Liver (tissue), 9 donors: ENCODE results near the gene KCP. TPM values are rescaled to one million over a fixed set of nuclear protein-coding genes. Genes with fewer than 3 reads are reported as not detected.

ENCODE experiments used
- DNase-seq: peaks from one replicate; pipeline ENCODE4 v3.0.0-alpha.2; 2017; ENCODE audit warnings: low spot score
- H3K27ac ChIP-seq, 2 donors: one replicate each; pipeline ENCODE4 v1.7.0; 2013; ENCODE audit warnings: inconsistent platforms in 2 of 2, low read length in 2 of 2, control low read depth in 1 of 2, low read depth in 1 of 2, mild to moderate bottlenecking in 1 of 2
- H3K27me3 ChIP-seq, 4 donors: one replicate each; pipeline versions ENCODE4 v1.6.1 to v1.7.0; 2013; ENCODE audit warnings: low read length in 3 of 4, inconsistent platforms in 1 of 4, mild to moderate bottlenecking in 1 of 4, moderate library complexity in 1 of 4; ENCODE audit not compliant: control insufficient read depth in 4 of 4, insufficient read depth in 4 of 4
- H3K36me3 ChIP-seq, 4 donors: one replicate each; pipeline versions ENCODE4 v1.6.1 to v1.7.0; 2013; ENCODE audit warnings: low read length in 3 of 4, mild to moderate bottlenecking in 3 of 4, low read depth in 1 of 4, moderate library complexity in 1 of 4; ENCODE audit not compliant: control insufficient read depth in 4 of 4, insufficient read depth in 3 of 4
- H3K4me1 ChIP-seq, 4 donors: one replicate each; pipeline versions ENCODE4 v1.6.1 to v1.7.0; 2013; ENCODE audit warnings: low read length in 3 of 4, mild to moderate bottlenecking in 3 of 4, moderate library complexity in 1 of 4; ENCODE audit not compliant: control insufficient read depth in 4 of 4, insufficient read depth in 4 of 4
- H3K4me3 ChIP-seq, 3 donors: one replicate each; pipeline versions ENCODE4 v1.6.1 to v1.7.0; 2013; ENCODE audit warnings: low read length in 3 of 3, control low read depth in 1 of 3, low read depth in 1 of 3, mild to moderate bottlenecking in 1 of 3
- H3K9ac ChIP-seq, 2 donors: one replicate each; pipeline ENCODE4 v1.7.0; 2013; ENCODE audit warnings: low read length in 2 of 2, mild to moderate bottlenecking in 2 of 2, moderate library complexity in 2 of 2, control low read depth in 1 of 2, low read depth in 1 of 2
- H3K9me3 ChIP-seq, 4 donors: one replicate each; pipeline versions ENCODE4 v1.6.1 to v1.7.0; 2013; ENCODE audit warnings: low read length in 3 of 4; ENCODE audit not compliant: control insufficient read depth in 4 of 4
- FOXA1 ChIP-seq: IDR thresholded peaks from 2 replicates; pipeline ENCODE4 v1.6.1; 2016; ENCODE audit warnings: antibody characterized with exemption
- GABPA ChIP-seq, 2 donors: IDR thresholded peaks in 1 of 2; conservative IDR thresholded peaks in 1 of 2; 2 replicates each; pipeline ENCODE4 v1.6.1; 2016; ENCODE audit warnings: antibody characterized with exemption in 2 of 2, mild to moderate bottlenecking in 1 of 2, moderate library complexity in 1 of 2
- HNF4G ChIP-seq: IDR thresholded peaks from 2 replicates; pipeline ENCODE4 v1.6.1; 2016; ENCODE audit warnings: antibody characterized with exemption
- JUND ChIP-seq, 2 donors: IDR thresholded peaks; 2 replicates each; pipeline ENCODE4 v1.6.1; 2016; ENCODE audit warnings: antibody characterized with exemption in 2 of 2
- NR2F2 ChIP-seq: IDR thresholded peaks from 2 replicates; pipeline ENCODE4 v1.6.1; 2016; ENCODE audit warnings: antibody characterized with exemption
- RAD21 ChIP-seq, 2 donors: IDR thresholded peaks; 2 replicates each; pipeline ENCODE4 v1.6.1; 2016; ENCODE audit warnings: antibody characterized with exemption in 2 of 2, mild to moderate bottlenecking in 2 of 2
- WGBS: extraction: QIAGEN DNeasy Blood & Tissue Kit; methylation state at CpG from one replicate; pipeline ENCODE4 v1.1.7; 2013; 5-methylcytosine and 5-hydroxymethylcytosine counted together
- polyA plus RNA-seq, 2 donors: library from polyadenylated mRNA; stranded (reverse) in 1 of 2; unstranded in 1 of 2; fragments of 200-250 nt in 1 of 2; fragments of >200 nt in 1 of 2; fragmentation: Nextera tagmentation in 1 of 2; extraction: Ambion mirVana in 1 of 2; gene quantifications; one replicate each; pipeline versions ENCODE4 v1.2.1 to v1.2.3, GENCODE V29; 2013 to 2015
- total RNA-seq, 2 donors: library from RNA; depleted of rRNA; stranded (reverse); fragments of >200 nt; gene quantifications; one replicate each; pipeline ENCODE4 v1.2.3, GENCODE V29; 2014
- TF ChIP-seq, protein P1 (sequence below): IDR thresholded peaks from 2 replicates; pipeline ENCODE4 v1.6.1; 2016; ENCODE audit warnings: antibody characterized with exemption
- TF ChIP-seq, protein P2 (sequence below): IDR thresholded peaks from 2 replicates; pipeline ENCODE4 v1.6.1; 2016; ENCODE audit warnings: antibody characterized with exemption, mild to moderate bottlenecking
- TF ChIP-seq, protein P3 (sequence below): IDR thresholded peaks from 2 replicates; pipeline ENCODE4 v1.6.1; 2016; ENCODE audit warnings: antibody characterized with exemption
- donor health status: healthy.
- donor health status: healthy.
- donor health status: healthy.
- donor health status: healthy.
- donor health status: healthy.

The KCP gene
- total and polyA plus RNA-seq, 4 donors: 0.02 to 0.08 (median 0.05) TPM; not detected in 1

DNA sequence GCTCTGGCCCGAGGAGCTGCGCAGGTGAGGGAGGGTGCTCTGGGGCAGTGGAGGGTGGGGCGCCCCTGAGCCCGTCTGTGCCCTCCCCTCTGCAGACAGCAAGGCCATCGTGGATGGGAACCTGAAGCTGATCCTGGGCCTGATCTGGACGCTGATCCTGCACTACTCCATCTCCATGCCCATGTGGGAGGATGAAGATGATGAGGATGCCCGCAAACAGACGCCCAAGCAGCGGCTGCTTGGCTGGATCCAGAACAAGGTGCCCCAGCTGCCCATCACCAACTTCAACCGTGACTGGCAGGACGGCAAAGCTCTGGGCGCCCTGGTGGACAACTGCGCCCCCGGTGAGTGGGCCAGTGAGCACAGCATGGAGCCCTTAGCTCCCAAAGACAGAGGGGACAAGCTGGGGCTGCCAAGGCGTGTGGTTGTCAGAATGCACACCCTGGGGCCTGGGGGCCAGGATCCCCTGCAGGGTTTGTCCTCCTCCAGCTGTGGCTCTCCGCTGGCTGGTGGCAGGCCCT, 75.2 kb downstream of the KCP start:
- 92% methylated on average over 16 of the region's 16 CpGs for WGBS
- Histone ChIP-seq H3K4me1 (peaks cover 2 to 6% (median 3%) of the 10 kb centered on the region in 4 donors), H3K9me3 (no peaks in the 10 kb centered on the region), H3K4me3 (no peak overlapping the region), H3K9ac (no peak overlapping the region), H3K27ac (no peak overlapping the region), H3K27me3 (no peaks in the 10 kb centered on the region), H3K36me3 (no peaks in the 10 kb centered on the region)
- TF ChIP-seq, protein P1, sequence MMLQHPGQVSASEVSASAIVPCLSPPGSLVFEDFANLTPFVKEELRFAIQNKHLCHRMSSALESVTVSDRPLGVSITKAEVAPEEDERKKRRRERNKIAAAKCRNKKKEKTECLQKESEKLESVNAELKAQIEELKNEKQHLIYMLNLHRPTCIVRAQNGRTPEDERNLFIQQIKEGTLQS: no peak
- no peak for TF ChIP-seq FOXA1
- TF ChIP-seq, protein P2, sequence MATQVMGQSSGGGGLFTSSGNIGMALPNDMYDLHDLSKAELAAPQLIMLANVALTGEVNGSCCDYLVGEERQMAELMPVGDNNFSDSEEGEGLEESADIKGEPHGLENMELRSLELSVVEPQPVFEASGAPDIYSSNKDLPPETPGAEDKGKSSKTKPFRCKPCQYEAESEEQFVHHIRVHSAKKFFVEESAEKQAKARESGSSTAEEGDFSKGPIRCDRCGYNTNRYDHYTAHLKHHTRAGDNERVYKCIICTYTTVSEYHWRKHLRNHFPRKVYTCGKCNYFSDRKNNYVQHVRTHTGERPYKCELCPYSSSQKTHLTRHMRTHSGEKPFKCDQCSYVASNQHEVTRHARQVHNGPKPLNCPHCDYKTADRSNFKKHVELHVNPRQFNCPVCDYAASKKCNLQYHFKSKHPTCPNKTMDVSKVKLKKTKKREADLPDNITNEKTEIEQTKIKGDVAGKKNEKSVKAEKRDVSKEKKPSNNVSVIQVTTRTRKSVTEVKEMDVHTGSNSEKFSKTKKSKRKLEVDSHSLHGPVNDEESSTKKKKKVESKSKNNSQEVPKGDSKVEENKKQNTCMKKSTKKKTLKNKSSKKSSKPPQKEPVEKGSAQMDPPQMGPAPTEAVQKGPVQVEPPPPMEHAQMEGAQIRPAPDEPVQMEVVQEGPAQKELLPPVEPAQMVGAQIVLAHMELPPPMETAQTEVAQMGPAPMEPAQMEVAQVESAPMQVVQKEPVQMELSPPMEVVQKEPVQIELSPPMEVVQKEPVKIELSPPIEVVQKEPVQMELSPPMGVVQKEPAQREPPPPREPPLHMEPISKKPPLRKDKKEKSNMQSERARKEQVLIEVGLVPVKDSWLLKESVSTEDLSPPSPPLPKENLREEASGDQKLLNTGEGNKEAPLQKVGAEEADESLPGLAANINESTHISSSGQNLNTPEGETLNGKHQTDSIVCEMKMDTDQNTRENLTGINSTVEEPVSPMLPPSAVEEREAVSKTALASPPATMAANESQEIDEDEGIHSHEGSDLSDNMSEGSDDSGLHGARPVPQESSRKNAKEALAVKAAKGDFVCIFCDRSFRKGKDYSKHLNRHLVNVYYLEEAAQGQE: no peak
- no peak for TF ChIP-seq RAD21 (IDR thresholded peaks at IDR 0.05)
- TF ChIP-seq GABPA (IDR thresholded peaks at IDR 0.05 in 1 of 2, conservative IDR thresholded peaks at IDR 0.05 in 1 of 2): no peak
- DNase-seq: no peak

DNA sequence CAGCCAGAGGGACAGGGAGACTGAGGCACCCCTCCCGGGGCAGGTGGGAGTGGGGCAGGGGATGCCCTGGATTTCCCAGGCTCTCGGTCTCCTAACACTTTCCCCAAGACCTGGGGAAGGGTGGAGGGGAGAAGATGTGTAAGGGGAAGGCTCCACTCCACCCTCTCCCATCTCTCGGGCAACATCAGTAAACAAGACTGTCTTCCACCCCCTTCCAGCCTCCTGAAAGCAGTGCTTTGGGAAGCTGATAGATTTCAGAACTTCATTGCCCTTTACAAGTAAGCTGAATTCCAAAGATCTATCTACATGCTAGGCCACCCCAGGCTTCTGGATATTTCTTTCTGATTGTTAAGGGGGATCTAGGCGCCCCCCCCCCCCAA, 76.6 kb downstream of the KCP start:
- Histone ChIP-seq H3K9me3 (no peaks in the 10 kb centered on the region), H3K9ac (no peak overlapping the region), H3K27me3 (peaks cover 0 to 3% (median 0%) of the 10 kb centered on the region in 4 donors), H3K27ac (no peak overlapping the region), H3K4me1 (peaks cover 3 to 13% (median 7%) of the 10 kb centered on the region in 4 donors), H3K4me3 (no peak overlapping the region), H3K36me3 (no peaks in the 10 kb centered on the region)
- TF ChIP-seq, protein P1: no peak
- TF ChIP-seq HNF4G (no peak), NR2F2 (no peak), RAD21 (IDR thresholded peaks at IDR 0.05) (no peak), GABPA (IDR thresholded peaks at IDR 0.05 in 1 of 2, conservative IDR thresholded peaks at IDR 0.05 in 1 of 2) (no peak), JUND (IDR thresholded peaks at IDR 0.05) (no peak)
- TF ChIP-seq, protein P3, sequence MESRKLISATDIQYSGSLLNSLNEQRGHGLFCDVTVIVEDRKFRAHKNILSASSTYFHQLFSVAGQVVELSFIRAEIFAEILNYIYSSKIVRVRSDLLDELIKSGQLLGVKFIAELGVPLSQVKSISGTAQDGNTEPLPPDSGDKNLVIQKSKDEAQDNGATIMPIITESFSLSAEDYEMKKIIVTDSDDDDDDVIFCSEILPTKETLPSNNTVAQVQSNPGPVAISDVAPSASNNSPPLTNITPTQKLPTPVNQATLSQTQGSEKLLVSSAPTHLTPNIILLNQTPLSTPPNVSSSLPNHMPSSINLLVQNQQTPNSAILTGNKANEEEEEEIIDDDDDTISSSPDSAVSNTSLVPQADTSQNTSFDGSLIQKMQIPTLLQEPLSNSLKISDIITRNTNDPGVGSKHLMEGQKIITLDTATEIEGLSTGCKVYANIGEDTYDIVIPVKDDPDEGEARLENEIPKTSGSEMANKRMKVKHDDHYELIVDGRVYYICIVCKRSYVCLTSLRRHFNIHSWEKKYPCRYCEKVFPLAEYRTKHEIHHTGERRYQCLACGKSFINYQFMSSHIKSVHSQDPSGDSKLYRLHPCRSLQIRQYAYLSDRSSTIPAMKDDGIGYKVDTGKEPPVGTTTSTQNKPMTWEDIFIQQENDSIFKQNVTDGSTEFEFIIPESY: no peak
- 44% methylated on average over 4 of the region's 4 CpGs for WGBS
- DNase-seq: no peak
